ENCODE results near the gene BPIFA1. TPM values are rescaled to one million over a fixed set of nuclear protein-coding genes. Genes with fewer than 3 reads are reported as not detected.

Gene BPIFA1
- total and polyA plus RNA-seq, 9 donors = not detected

- Histone ChIP-seq H3K27me3 (no peaks in the 10 kb centered on the region), H3K36me3 (no peaks in the 10 kb centered on the region), H3K4me1 (ENCODE audit: insufficient read depth) (no peaks in the 10 kb centered on the region), H3K4me3 (no peak overlapping the region), H3K27ac (no peak overlapping the region), H3K9me3 (no peaks in the 10 kb centered on the region)
- WGBS, 3 donors = 68 to 73% (median 70%) methylated on average over 5 of the region's 5 CpGs
- DNase-seq = no peak
- intact Hi-C loops (cut with DNase I) = no loop called here
- TF ChIP-seq POLR2A (IDR thresholded peaks at IDR 0.05) (no peak), CTCF (IDR thresholded peaks at IDR 0.05) (no peak), EP300 (IDR thresholded peaks at IDR 0.05) (no peak)
These were observed 23.6 kb downstream of the BPIFA1 start for GRCh38 chr20:33259371-33259770.

DNA sequence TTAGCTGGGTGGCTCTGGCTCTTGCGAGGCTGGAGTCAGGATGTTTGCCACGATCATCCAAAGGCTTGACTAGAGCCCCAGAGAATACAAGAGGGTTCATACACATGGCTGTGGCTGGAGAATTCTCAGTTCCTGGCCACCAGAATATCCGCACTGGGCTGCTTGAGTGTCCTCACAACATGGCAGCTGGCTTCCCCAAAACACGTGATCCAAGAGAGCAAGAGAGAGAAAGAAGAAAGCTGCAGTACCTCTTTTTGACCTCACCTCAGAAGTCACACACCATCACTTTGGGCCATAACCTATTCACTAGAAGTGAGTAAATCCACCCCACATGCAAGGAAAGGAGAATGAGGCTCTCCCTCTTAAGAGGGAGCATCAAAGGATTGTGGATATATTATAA, 25.7 kb downstream of the BPIFA1 start:
- intact Hi-C loops (cut with DNase I) = no loop called here
- DNase-seq = no peak
- 67 to 81% (median 75%) methylated on average over 4 of the region's 4 CpGs for WGBS, 3 donors
- no peak overlapping the region for H3K4me3 ChIP-seq
- no peak overlapping the region for H3K27ac ChIP-seq
- no peaks in the 10 kb centered on the region for H3K9me3 ChIP-seq
- TF ChIP-seq CTCF (IDR thresholded peaks at IDR 0.05) = no peak
- no peak for TF ChIP-seq EP300 (IDR thresholded peaks at IDR 0.05)
- TF ChIP-seq POLR2A (IDR thresholded peaks at IDR 0.05) = no peak
- no peaks in the 10 kb centered on the region for H3K27me3 ChIP-seq
- H3K4me1 ChIP-seq (ENCODE audit: insufficient read depth) = no peaks in the 10 kb centered on the region
- H3K36me3 ChIP-seq = no peaks in the 10 kb centered on the region

DNA sequence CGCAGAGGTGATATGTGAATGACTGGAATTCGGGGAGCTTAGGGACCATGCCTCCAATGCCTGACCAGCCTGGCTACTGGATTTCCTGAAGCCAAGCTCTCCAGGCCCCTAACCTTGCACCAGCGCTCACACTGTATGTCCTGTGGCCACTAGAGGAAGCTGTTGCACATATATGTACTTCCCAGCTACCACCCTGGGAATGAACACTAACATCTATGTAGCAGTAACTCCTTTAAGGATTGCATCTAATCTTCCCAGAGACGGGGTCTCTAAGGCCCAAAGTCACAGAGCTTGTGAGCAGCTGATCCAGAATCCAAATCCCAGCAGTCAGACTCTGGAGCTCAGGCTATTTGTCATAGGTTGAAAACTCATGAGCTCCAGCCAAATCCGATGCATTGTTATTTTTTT, 26.9 kb downstream of the BPIFA1 start:
- Histone ChIP-seq H3K27me3 (no peaks in the 10 kb centered on the region), H3K36me3 (no peaks in the 10 kb centered on the region), H3K9me3 (no peaks in the 10 kb centered on the region), H3K4me1 (ENCODE audit: insufficient read depth) (no peaks in the 10 kb centered on the region), H3K27ac (no peak overlapping the region), H3K4me3 (no peak overlapping the region)
- intact Hi-C loops (cut with DNase I) = no loop called here
- no peak for TF ChIP-seq EP300 (IDR thresholded peaks at IDR 0.05)
- TF ChIP-seq CTCF (IDR thresholded peaks at IDR 0.05) = no peak
- TF ChIP-seq POLR2A (IDR thresholded peaks at IDR 0.05) = no peak
- 14 to 23% (median 18%) methylated on average over 5 of the region's 5 CpGs for whole genome bisulfite sequencing, 3 donors
- no peak for DNase-seq

- Histone ChIP-seq H3K27ac (no peak overlapping the region), H3K4me3 (no peak overlapping the region), H3K4me1 (ENCODE audit: insufficient read depth) (no peaks in the 10 kb centered on the region), H3K36me3 (no peaks in the 10 kb centered on the region), H3K9me3 (no peaks in the 10 kb centered on the region), H3K27me3 (no peaks in the 10 kb centered on the region)
- intact Hi-C loops (cut with DNase I) = no loop called here
- TF ChIP-seq CTCF (IDR thresholded peaks at IDR 0.05) = no peak
- TF ChIP-seq POLR2A (IDR thresholded peaks at IDR 0.05) = no peak
- TF ChIP-seq EP300 (IDR thresholded peaks at IDR 0.05) = no peak
- 70 to 86% (median 79%) methylated on average over 5 of the region's 5 CpGs for WGBS, 3 donors
- no peak for DNase-seq
These were observed 28.0 kb downstream of the BPIFA1 start for GRCh38 chr20:33263784-33264183.

- Histone ChIP-seq H3K4me1 (ENCODE audit: insufficient read depth) (no peaks in the 10 kb centered on the region), H3K4me3 (no peak overlapping the region), H3K36me3 (no peaks in the 10 kb centered on the region), H3K27ac (no peak overlapping the region), H3K9me3 (no peaks in the 10 kb centered on the region), H3K27me3 (no peaks in the 10 kb centered on the region)
- intact Hi-C loops (cut with DNase I) = no loop called here
- 49 to 65% (median 56%) methylated on average over 3 of the region's 3 CpGs for WGBS, 3 donors
- TF ChIP-seq EP300 (IDR thresholded peaks at IDR 0.05) = no peak
- TF ChIP-seq CTCF (IDR thresholded peaks at IDR 0.05) = no peak
- no peak for TF ChIP-seq POLR2A (IDR thresholded peaks at IDR 0.05)
- no peak for DNase-seq
These were observed 31.9 kb downstream of the BPIFA1 start for GRCh38 chr20:33267701-33268100.

Measured in ovary (tissue), 9 donors.